ENCODE results near the gene GOLGA7B.

The GOLGA7B gene

GRCh38 chr10:97849687-97850402 is at the start of gene GOLGA7B:
TSS of gene GOLGA7B (plus strand) at chr10:97849843. CDS start at chr10:97850304, 461 bp downstream.
- DNase-seq: no peak

GRCh38 chr10:97800474-97800873 is 49.2 kb upstream of the GOLGA7B start:
- DNase-seq: no peak

- no peak for DNase-seq
Observed at GRCh38 chr10:97801422-97801821, 48.2 kb upstream of the GOLGA7B start.

GRCh38 chr10:97805096-97805884 is 44.4 kb upstream of the GOLGA7B start:
- no peak for DNase-seq

- no peak for DNase-seq
Observed at GRCh38 chr10:97805949-97806348, 43.7 kb upstream of the GOLGA7B start.

- no peak for DNase-seq
Observed at GRCh38 chr10:97810446-97810845, 39.2 kb upstream of the GOLGA7B start.

GRCh38 chr10:97811958-97812357 is 37.7 kb upstream of the GOLGA7B start:
- DNase-seq: no peak

- no peak for DNase-seq
Observed at GRCh38 chr10:97812696-97813095, 36.9 kb upstream of the GOLGA7B start.

- DNase-seq: no peak
Observed at GRCh38 chr10:97813311-97813710, 36.3 kb upstream of the GOLGA7B start.

- DNase-seq: no peak
Observed at GRCh38 chr10:97814996-97815395, 34.6 kb upstream of the GOLGA7B start.

GRCh38 chr10:97816609-97817008 is 33.0 kb upstream of the GOLGA7B start:
- DNase-seq: no peak

- no peak for DNase-seq
Observed at GRCh38 chr10:97818572-97818971, 31.1 kb upstream of the GOLGA7B start.

GRCh38 chr10:97820096-97820704 is 29.4 kb upstream of the GOLGA7B start:
- DNase-seq: no peak

GRCh38 chr10:97821308-97822038 is 28.2 kb upstream of the GOLGA7B start:
- no peak for DNase-seq

- DNase-seq: no peak
Observed at GRCh38 chr10:97822261-97822687, 27.4 kb upstream of the GOLGA7B start.

GRCh38 chr10:97823734-97824133 is 25.9 kb upstream of the GOLGA7B start:
- no peak for DNase-seq

GRCh38 chr10:97825020-97825760 is 24.5 kb upstream of the GOLGA7B start:
- DNase-seq: no peak

GRCh38 chr10:97826892-97827291 is 22.8 kb upstream of the GOLGA7B start:
- no peak for DNase-seq

GRCh38 chr10:97827702-97828291 is 21.8 kb upstream of the GOLGA7B start:
- no peak for DNase-seq

- DNase-seq: no peak
Observed at GRCh38 chr10:97828721-97829120, 20.9 kb upstream of the GOLGA7B start.

- DNase-seq: no peak
Observed at GRCh38 chr10:97830064-97830463, 19.6 kb upstream of the GOLGA7B start.

GRCh38 chr10:97831259-97831658 is 18.4 kb upstream of the GOLGA7B start:
- no peak for DNase-seq
